Hematopoietic multipotent progenitor cell treated with erythropoietin and hydrocortisone succinate and interleukin-3 and kit ligand, for 6 days (in vitro differentiated cells): Measurements from ENCODE around the gene MYO5B.

Source experiments
- DNase-seq: peaks from one replicate; pipeline ENCODE4 v3.0.0-alpha.2; 2015

The MYO5B gene

DNA sequence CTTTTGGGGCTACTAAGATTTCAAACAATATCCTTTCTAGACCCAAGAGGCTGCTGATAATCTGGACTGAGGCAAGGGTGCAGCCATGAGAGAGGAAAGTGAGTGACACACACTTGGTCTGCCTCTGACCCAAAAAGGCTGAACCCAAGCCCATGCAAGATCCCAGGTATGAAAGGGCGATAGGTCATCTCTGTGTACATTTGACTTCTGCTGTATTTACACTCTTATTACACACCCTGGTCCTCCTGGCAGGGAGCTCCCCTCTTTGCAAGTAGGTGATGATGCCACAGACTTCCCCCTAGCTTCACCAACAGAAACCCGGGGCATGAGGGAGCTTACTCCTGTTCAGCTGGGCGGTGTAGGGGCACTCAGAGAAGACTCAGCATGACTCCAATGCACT is 319.8 kb downstream of the MYO5B start:
- no peak for DNase-seq

DNA sequence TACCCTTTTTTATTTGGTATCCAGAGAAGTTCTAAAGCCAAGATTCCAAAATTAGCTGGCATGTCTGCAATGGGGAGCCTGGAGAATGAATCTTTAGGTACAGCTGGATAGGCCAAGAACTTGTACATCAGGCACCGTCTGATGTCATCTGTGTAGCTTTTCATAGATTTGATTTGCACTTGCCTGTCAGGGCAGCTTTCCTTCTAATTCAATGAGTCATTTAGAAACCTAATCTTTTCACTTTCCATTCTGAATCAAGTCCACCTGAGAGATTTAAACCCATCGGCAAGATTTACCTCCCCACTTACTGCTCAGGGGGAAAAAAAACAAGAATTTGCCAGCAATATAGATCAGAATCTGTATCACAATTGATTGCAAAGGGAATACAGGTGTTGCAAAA is 320.7 kb downstream of the MYO5B start:
- DNase-seq, result no peak

DNA sequence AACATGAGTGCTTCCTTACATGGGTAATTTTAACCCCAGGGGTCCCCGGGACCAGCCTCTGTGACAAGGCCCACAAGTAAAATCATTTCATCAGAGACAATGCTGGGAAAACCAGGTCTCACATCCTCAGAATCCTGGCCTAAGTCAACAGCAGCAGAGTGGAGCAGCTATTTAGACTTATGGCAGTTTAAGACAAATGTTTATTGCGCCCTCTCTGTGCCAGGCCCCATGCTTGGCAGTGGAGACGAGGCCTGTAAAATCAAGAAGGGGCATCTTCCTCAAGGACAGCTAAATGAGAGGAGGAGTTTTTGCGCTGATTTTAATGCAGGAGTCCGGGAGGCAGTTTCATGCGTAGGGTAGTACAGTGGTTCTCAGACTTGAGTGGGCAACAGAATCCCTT is 325.6 kb downstream of the MYO5B start:
- no peak for DNase-seq

DNA sequence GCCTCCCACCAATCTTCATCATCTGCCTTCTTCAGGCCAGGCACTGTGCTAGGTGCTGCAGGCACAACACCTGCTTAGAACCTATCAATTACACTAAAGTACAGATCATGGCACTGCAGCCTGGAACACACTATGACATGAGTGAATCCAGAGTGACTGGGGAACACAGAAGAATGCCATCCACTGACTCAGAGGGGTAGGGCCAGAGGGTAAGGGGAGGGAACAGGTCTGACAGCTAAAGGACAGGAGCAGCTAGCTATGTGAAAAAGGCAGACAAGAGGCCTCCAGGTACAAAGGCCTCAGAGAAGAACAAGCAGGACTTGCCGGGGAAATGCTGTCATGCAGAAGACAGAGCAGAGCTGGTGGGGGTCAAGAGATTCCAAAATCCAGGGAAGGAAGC is 328.3 kb downstream of the MYO5B start:
- no peak for DNase-seq

DNA sequence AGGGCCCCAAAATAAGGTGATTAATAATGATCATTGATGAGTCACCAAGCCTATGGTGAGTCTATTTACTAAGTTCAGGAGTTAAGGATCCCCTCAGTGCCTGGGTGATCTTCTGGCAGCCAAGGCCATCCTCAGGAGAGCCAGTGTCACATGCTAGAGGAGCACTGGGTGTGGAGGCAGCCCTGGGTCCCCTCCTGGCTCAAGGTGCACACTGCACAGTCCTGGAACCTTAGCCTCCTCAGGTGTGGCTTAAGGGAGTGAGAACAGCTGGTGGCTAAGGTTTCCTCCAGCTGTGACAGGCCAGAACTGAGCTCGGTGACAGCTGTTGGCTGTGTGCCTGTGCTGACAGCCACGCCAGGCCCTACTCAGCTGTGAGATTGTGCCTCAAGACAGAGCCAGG is 329.5 kb downstream of the MYO5B start:
- no peak for DNase-seq

DNA sequence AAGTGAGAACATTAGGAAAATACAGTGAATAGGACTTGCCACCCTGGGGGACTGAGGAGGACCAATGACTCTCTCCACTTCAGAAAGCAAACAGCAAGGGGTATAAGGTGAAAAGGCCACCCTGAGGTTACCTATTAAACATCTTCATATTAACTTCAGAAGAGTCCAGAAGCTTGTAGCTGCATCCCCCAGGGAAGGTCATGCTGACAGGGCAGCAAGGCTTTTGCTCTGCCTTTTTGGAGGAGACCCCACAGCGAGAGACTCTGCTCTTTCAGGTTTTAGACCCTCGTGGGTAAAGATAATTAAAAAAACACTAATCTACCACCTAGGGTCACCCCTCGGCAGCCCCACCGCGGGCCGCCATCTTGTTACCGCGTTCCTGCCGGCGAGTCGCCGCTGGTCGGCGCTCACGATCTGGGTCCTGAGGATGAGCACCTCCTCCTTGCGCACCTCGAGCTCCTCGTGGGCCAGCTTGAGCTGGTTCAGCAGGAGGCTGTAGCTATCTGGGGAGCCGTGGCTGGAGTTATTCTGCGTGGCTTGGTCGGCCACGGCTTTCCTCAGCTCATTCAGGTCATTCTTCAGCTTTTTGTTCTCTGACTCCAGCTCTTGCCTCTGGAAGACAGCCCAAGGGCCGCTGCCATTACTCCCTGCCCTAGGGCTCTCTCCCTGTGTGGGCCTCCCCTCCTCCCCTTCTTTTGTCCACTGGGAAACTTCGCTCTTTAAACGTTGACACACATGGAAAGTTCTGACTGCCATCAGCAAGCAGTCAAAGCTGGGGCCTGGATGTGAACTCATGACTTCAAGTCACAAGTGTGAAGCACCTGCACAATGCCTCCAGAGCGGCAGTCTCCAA is 331.0 kb downstream of the MYO5B start:
- DNase-seq, result no peak

DNA sequence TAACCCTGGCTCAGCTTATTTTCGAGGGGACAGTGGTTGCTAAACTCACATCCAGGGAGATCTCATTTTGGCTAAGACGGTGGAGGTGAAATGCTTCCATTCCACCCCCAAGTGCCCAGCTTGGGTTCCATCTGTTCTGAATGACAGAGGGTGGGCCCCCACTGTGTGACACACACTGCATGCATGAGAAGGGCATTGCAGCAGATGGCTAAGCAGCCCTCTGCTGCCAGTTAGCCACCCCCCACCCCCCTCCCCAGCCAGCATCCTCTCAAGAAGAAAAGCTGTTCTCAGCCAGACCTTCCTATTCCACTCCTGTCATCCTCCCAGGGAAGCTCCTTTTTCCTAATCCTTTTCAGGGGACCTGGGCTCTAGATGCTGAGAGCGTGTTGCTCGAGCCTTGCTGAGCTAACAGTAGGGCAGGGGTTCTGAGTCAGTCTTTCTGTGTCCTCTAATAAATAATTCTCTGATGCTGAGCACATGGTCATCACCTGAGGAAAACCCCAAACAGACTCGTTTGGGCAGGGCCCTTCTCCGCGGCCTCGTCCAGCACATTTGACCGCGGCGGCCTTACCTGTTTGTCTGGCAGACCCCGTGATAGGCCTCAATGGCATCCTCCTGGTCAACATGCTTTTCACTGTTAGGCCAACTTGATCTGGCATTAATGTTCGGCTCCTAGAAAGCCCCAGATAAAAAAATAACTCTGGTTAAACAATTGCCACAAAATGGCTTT is 332.1 kb downstream of the MYO5B start:
- DNase-seq, result no peak

DNA sequence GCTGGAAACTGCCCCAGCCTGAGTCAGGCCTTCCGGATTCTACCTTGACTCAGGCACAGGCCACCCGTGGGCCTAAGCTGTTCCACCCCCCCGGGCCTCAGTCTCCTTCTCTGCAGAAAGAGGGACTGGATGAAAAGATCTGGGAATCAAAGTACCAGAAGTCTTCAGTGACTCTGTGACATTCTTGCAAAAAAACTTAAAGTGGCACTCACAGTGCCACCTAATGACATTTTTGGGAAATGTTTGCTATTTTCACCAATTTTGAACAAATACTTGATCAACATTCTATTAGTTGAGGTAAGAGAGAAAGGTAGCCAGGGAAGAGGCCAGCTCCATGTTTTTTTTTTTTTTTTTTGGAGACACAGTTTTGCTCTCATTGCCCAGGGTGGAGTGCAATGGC is 333.3 kb downstream of the MYO5B start:
- DNase-seq, result peak; percentile 37

DNA sequence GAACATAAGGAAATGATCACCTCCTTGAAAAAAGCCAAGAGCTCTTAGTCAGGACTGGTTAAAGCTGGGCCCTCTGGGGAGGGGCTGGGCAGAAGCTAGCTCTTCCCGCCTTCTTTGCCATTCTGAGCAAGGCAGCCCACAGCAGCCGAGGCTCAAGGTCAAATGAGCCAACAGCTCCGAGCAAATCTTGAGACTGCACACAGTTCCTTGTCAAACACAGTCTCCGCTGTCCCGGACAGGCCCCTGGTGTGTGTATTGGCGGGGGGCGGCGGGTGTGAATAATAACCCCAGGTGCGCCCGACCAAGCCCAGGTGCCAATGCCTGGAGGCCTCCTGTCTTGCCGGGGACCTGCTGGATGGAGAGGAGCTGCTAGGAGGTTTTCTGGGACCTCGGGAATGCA is 335.2 kb downstream of the MYO5B start:
- no peak for DNase-seq

DNA sequence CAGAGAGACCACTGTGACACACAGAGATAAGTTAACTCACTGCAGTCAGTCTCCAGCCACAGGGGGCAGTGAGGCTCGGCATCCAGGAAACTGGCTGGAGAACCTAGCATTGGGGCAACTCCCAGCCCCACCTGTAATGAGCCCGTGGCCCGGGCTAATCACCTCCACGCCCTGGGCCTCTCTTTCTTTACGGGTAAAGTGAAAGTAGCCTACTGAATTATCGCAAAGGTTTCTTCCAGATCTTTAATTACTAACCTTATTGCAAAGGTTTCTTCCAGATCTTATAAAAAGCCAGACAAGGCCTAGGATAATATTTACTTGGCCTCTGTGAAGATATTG is 336.0 kb downstream of the MYO5B start:
- DNase-seq, result no peak

DNA sequence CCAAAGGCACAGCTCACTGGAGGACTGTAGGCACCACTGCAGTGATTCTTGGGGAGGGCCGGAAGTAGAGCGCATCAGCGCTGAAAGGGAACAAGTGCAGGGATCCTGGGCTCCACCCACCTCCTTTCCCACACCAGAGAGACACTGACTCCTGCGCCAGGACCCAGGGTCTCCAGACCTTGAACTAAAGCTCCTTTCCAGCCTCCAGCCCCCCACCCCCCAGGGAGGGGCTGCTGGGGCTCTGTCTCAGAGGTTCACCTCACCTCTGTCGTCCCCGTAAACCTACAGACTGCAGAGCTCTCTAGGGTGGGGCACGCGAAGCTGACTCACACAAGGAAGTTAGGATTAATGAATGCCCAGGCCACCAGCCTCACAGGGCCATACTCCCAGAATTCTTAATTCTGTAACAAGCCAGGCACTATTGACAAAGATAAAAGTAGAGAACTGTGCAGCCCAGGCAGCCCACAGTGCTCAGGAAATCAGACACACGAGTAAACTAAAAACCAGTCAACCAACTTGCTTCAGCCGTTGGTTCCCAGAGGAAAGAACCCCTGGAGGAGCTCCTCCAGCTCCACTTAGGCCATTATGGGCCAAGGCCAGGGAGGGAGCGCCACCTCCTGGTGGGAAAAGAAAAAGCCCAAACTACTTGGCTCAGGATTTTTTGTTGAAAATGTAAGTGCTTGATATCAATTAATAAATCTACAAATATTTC is 336.5 kb downstream of the MYO5B start:
- peak; percentile 72 for DNase-seq

DNA sequence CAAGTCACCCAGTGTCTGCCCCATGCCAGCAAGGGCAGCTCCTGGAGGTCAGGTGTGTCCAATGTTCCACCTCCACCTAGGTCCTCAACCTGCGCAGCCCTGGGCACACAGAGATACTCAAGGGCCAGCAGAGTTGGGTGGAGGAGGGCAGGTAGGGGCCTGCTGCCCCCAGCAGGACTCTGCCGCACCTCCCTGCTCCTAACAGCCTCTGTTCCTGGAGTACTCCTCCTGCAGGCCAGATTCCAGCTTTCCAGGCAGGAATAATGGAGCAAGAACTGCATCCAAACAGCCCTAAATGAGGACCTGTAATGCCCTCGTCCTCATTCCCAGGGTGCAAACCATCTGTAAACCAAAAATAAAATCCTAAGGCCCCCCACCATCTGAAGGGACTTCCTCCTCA is 337.2 kb downstream of the MYO5B start:
- DNase-seq, result no peak

DNA sequence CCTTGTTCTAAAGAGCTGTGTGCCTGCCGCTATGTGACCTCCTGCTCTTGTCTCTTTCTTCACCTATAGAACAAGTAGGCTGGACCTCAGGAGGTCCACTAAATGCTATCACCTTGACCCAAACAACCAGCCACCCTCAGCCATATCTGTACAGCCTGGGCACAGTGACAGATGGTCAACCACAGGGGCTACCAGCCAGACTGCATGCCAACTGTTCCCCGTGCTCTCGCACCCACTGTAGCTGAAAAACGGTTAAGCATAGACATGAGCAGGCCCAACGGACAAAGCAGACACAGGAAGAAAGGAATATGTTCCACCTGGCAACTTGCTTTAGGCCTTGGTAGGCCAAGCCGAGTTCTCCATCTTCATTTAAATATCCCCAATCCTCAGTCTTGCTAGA is 338.5 kb downstream of the MYO5B start:
- DNase-seq, result no peak

DNA sequence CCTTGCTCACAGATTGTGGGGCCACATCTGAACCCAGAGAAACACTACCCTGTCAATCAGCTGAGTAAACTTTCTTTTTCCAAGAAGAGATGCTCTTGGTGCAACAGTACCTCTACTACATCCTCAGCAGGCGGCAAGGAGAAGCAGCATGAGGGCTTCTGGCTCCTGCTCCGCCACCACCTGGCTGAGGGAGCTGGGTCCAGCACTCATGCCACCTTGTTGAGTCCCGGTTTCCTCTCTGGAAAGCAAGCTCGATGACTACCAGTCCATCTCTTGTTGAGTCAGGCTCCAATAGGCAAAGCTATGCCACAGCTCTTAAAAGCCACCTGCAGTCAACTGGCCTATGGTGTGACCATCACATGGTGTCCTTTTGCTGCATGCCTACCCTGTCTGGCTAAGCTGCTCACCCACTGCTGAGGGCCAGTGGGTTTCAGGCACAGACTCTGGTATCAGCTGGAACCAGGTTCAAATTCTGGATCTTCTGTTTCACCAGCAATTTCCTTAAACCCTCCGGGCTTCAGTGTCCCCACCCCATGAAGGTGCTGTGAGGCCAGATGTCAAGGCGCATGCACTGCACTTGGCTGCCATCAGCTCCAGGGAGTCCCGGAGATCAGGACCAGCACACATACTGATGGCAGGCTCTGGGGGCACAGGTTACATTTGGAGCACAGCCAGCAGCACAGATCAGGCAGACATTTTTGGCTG is 339.1 kb downstream of the MYO5B start:
- no peak for DNase-seq

DNA sequence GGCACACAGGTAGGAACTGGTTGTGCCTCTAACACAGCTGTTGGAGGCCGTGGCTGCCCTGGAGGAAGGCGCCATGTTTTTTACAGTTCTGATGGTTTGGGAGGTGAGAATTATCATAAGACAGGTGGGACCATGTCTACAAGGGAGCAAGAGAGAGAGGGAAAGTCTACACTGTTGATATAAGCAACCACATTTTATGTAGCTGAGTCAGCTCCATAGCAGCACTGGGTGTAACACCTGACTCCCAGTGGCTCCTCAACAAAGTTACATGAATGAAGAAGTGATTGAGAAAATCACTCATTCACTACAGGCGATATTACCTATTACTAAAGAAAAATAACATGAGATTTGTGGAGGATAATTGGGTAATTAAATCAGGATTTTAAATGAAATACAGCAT is 340.3 kb downstream of the MYO5B start:
- no peak for DNase-seq

DNA sequence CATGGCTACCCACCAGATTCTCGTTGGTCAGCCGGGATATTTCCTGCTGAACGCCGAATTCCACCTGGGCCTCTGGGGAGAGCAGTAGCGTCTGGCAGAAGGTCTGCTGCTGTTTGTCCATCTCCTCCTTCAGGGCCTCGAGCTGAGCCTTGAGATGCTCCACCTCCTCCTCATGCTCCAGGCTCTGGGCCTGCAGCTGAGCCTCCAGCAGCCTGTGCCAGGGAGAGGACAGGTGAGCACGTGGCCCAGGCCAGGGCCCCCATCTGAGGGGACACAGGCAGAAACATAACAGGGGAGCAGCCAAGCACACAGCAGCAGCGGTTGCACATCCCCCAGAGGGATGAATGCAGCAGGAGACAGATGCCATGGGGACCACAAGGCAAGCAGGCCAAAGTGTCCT is 341.5 kb downstream of the MYO5B start:
- no peak for DNase-seq

DNA sequence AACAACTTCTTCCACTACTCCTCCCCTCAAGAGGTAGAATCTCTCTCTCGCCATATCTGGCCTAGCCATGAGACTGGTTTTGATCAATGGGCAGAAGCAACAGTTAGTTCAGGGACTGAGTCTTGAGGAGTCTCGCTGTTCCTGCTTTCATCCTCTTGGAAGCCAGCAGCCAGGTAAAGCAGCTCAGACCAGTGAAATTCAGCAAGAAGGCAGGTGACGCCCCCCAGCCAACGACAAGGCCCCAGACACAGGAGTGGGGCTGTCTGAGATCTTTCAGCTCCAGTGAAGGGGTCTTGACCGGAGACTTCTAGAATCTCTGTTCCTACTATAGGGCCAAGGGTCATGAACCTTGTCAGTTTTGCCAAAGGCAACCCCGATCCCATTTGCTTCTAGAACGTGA is 341.9 kb downstream of the MYO5B start:
- no peak for DNase-seq

DNA sequence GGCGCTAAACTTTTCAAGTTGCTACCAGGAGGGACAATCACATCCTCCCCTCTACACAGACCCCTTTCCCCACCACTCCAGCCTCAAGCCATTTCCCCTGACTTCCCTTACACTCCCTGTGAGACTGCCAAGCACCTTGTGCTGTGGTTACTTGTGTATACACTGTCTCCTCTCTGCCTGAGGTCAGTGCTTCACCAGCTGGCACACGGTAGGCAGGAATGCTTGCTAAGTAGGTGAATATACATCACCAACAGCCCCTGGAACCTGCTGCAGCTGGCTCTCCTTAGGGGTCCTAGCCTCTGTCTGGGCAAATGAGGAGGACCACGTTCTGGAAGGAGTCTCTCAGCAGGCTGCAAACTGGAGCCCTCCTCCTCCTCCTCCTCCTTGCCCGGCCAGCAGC is 343.3 kb downstream of the MYO5B start:
- no peak for DNase-seq

DNA sequence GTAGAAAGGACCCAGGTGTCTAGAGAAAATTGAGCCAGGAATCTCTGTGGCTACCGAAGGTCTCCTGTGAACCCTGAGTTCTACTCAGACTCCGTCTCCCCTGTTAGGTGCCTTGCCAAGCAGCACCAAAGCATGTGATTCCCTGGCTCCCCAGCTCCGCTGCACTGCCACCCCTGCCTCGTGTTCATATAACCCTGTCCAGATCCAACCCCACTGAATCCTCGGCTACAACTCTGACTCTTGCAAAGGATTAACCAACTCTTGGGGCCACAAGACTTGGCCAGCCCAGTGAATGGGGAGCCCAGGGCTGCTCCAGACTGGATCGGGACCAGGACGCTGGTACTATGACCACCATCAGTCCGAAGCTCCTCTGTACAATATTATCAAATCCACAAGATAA is 344.3 kb downstream of the MYO5B start:
- no peak for DNase-seq

DNA sequence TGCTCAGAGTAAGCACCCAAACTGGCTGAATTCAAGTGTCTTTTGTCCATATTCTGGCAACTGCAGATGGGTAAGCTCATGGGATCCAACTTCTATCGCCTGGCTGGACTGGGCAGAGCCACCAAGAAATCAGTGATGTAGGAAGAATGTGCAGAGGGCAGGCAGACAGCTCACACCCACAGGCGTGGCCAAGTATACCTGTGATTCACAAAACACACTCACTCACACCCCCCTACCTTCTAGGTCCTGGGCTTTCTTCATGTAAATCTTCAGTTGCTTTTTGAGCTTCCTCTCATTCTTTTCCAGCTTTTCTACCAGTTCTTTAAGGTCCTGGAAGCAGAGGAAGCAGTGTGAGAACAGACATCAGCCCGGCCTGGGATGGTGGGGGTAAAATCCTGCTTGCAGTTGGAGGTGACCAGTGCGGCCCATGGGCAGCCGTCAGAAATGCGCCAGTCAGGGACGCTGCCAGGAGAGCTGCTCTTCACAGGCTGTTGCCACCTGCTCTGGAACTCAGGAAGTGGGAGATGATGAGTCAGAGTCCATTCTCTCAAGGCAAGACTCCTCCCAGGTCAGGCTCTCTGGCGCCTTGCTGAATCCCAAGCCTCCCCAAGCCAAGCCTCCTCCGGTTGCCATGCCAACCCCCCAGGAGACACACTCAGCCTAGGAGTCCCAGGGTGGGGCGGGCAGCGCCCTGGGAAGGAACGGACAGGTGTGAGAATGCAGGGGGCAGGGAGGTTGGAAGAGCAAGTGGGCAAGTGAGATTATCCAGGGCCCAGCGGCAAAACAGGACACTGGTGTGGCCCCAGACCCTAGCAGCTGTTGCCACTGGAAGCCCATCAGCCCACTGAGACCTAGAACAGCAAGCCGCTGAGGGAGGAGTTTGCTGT is 345.4 kb downstream of the MYO5B start:
- no peak for DNase-seq

DNA sequence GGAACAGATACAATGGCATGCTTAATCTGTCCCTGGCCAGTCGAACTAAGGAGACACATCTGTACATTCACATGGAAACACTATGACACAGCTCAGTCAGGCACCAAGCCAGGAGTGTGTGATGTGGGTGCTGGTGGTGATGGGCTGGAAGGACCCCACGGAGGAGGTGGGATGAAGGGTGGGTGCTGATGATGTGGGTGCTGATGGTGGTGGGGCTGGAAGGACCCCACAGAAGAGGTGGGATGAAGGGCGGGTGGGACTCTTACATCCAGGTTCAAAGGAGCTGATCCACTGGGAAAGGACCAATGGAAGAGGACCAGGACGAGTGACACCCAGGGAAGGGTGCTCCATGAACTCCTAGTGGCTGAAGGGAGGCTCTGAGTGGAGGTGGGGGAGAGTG is 346.8 kb downstream of the MYO5B start:
- no peak for DNase-seq

DNA sequence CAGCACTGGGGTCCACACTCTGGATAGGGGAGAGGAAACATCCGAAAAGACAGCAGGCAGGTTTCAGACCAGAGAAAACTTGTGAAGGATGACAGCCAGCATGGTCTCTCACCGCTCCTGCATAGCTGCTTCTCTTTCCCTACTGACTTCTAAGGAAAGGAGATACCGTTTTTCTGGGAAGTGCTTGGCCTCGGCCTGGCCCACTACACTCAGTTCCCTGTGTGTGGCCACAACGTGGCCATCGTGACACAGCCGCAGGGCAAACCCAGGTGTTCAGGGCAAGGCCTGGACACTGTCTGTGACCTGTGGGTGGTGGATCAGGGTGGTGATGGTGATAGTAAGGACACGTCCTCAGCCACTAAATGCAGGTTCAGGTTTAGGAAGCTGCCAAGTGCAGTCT is 347.4 kb downstream of the MYO5B start:
- no peak for DNase-seq
